Stimulated activated CD4-positive, alpha-beta T cell treated with anti-CD3 and anti-CD28 coated beads, Interleukin-15, amount 100 ng/mL, for 24 hours (primary cell): ENCODE data around the gene SLC5A6.
A peak's percentile ranks its signal among the peaks of the same experiment; 100 is the strongest.

ENCODE experiments used
- DNase-seq: peaks from one replicate; pipeline ENCODE4 v3.0.0-alpha.2; 2020

The SLC5A6 gene

GRCh38 chr2:27236136-27236535 lies 24.1 kb upstream of the SLC5A6 start:
- DNase-seq: no peak

GRCh38 chr2:27233341-27233740 lies 21.3 kb upstream of the SLC5A6 start:
- DNase-seq: no peak

GRCh38 chr2:27231921-27232320 lies 19.9 kb upstream of the SLC5A6 start:
- DNase-seq: no peak

- DNase-seq: no peak
These were observed 15.4 kb upstream of the SLC5A6 start for GRCh38 chr2:27227501-27227900.

- no peak for DNase-seq
These were observed 13.5 kb upstream of the SLC5A6 start for GRCh38 chr2:27225526-27225925.

GRCh38 chr2:27223416-27223815 lies 11.3 kb upstream of the SLC5A6 start:
- no peak for DNase-seq

- no peak for DNase-seq
These were observed 10.3 kb upstream of the SLC5A6 start for GRCh38 chr2:27222407-27222806.

- DNase-seq: no peak
These were observed 9.1 kb upstream of the SLC5A6 start for GRCh38 chr2:27221166-27221565.

GRCh38 chr2:27220091-27220490 lies 8.0 kb upstream of the SLC5A6 start:
- no peak for DNase-seq

GRCh38 chr2:27219091-27219490 lies 7.0 kb upstream of the SLC5A6 start:
- no peak for DNase-seq

GRCh38 chr2:27218614-27219013 lies 6.5 kb upstream of the SLC5A6 start:
- no peak for DNase-seq

GRCh38 chr2:27217173-27218121 lies 5.4 kb upstream of the SLC5A6 start, which contains the start of gene CAD:
Gene CAD (plus strand): TSS chr2:27217369. CDS start chr2:27217552, 183 bp downstream.
- peak; percentile 94 for DNase-seq

- no peak for DNase-seq
These were observed 4.5 kb upstream of the SLC5A6 start for GRCh38 chr2:27216416-27217137.

- no peak for DNase-seq
These were observed 2.9 kb upstream of the SLC5A6 start for GRCh38 chr2:27214941-27215340.

GRCh38 chr2:27212626-27213471 lies 781 bp upstream of the SLC5A6 start:
- DNase-seq: no peak

- DNase-seq: no peak
These were observed 676 bp downstream of the SLC5A6 start for GRCh38 chr2:27211241-27211942.

- no peak for DNase-seq
These were observed 2.3 kb downstream of the SLC5A6 start for GRCh38 chr2:27209621-27210401.

- no peak for DNase-seq
These were observed 3.5 kb downstream of the SLC5A6 start for GRCh38 chr2:27208486-27209050.

GRCh38 chr2:27206346-27206745 lies 5.7 kb downstream of the SLC5A6 start:
- no peak for DNase-seq

GRCh38 chr2:27205206-27205605 lies 6.9 kb downstream of the SLC5A6 start:
- DNase-seq: no peak

GRCh38 chr2:27204566-27204965 lies 7.5 kb downstream of the SLC5A6 start:
- no peak for DNase-seq
